PC-3 (cell line): ENCODE results near the gene ILDR1.

Experiments used
- CTCF ChIP-seq: fragments of 300-600 bp; sonication (generic); conservative IDR thresholded peaks from 2 replicates; pipeline ENCODE4 v1.5.1; 2017; ENCODE audit warnings: antibody characterized with exemption, low read depth, mild to moderate bottlenecking, low read length
- EZH2 ChIP-seq: fragments of 300-600 bp; sonication (generic); IDR thresholded peaks from one replicate; pipeline ENCODE4 v1.6.1; 2017; ENCODE audit warnings: antibody characterized with exemption, mild to moderate bottlenecking, low read length; ENCODE audit not compliant: unreplicated experiment

- TF ChIP-seq EZH2 = no peak
- TF ChIP-seq CTCF = peak; percentile 51
These were observed 46.2 kb downstream of the ILDR1 start for GRCh38 chr3:121975702-121976302.
